Liver (tissue), 9 donors: Measurements from ENCODE around the gene CRYBG2. TPM values are rescaled to one million over a fixed set of nuclear protein-coding genes. Genes with fewer than 3 reads are reported as not detected.
"Not testable (repeated sequence)": the region's sequence is repeated elsewhere in the genome, so short reads cannot be mapped to it uniquely, and the experiment has no call there.

Source experiments
- DNase-seq: peaks from one replicate; pipeline ENCODE4 v3.0.0-alpha.2; 2017; ENCODE audit warnings: low spot score
- H3K27ac ChIP-seq, 2 donors: one replicate each; pipeline ENCODE4 v1.7.0; 2013; ENCODE audit warnings: inconsistent platforms in 2 of 2, low read length in 2 of 2, control low read depth in 1 of 2, low read depth in 1 of 2, mild to moderate bottlenecking in 1 of 2
- H3K27me3 ChIP-seq, 4 donors: one replicate each; pipeline versions ENCODE4 v1.6.1 to v1.7.0; 2013; ENCODE audit warnings: low read length in 3 of 4, inconsistent platforms in 1 of 4, mild to moderate bottlenecking in 1 of 4, moderate library complexity in 1 of 4; ENCODE audit not compliant: control insufficient read depth in 4 of 4, insufficient read depth in 4 of 4
- H3K36me3 ChIP-seq, 4 donors: one replicate each; pipeline versions ENCODE4 v1.6.1 to v1.7.0; 2013; ENCODE audit warnings: low read length in 3 of 4, mild to moderate bottlenecking in 3 of 4, low read depth in 1 of 4, moderate library complexity in 1 of 4; ENCODE audit not compliant: control insufficient read depth in 4 of 4, insufficient read depth in 3 of 4
- H3K4me1 ChIP-seq, 4 donors: one replicate each; pipeline versions ENCODE4 v1.6.1 to v1.7.0; 2013; ENCODE audit warnings: low read length in 3 of 4, mild to moderate bottlenecking in 3 of 4, moderate library complexity in 1 of 4; ENCODE audit not compliant: control insufficient read depth in 4 of 4, insufficient read depth in 4 of 4
- H3K4me3 ChIP-seq, 3 donors: one replicate each; pipeline versions ENCODE4 v1.6.1 to v1.7.0; 2013; ENCODE audit warnings: low read length in 3 of 3, control low read depth in 1 of 3, low read depth in 1 of 3, mild to moderate bottlenecking in 1 of 3
- H3K9ac ChIP-seq, 2 donors: one replicate each; pipeline ENCODE4 v1.7.0; 2013; ENCODE audit warnings: low read length in 2 of 2, mild to moderate bottlenecking in 2 of 2, moderate library complexity in 2 of 2, control low read depth in 1 of 2, low read depth in 1 of 2
- H3K9me3 ChIP-seq, 4 donors: one replicate each; pipeline versions ENCODE4 v1.6.1 to v1.7.0; 2013; ENCODE audit warnings: low read length in 3 of 4; ENCODE audit not compliant: control insufficient read depth in 4 of 4
- ATF3 ChIP-seq: IDR thresholded peaks from 2 replicates; pipeline ENCODE4 v1.6.1; 2016; ENCODE audit warnings: antibody characterized with exemption
- CTCF ChIP-seq: fragments of 150-350 bp; IDR thresholded peaks from 2 replicates; pipeline ENCODE4 v1.5.1; 2017; ENCODE audit warnings: improper control_type of control experiment, low read depth, low read length; ENCODE audit not compliant: missing input control
- EGR1 ChIP-seq, 2 donors: IDR thresholded peaks; 2 replicates each; pipeline ENCODE4 v1.6.1; 2016 to 2018; ENCODE audit warnings: antibody characterized with exemption in 2 of 2, low read depth in 2 of 2
- FOXA1 ChIP-seq: IDR thresholded peaks from 2 replicates; pipeline ENCODE4 v1.6.1; 2016; ENCODE audit warnings: antibody characterized with exemption
- MAX ChIP-seq: IDR thresholded peaks from 2 replicates; pipeline ENCODE4 v1.6.1; 2016; ENCODE audit warnings: antibody characterized with exemption
- RAD21 ChIP-seq, 2 donors: IDR thresholded peaks; 2 replicates each; pipeline ENCODE4 v1.6.1; 2016; ENCODE audit warnings: antibody characterized with exemption in 2 of 2, mild to moderate bottlenecking in 2 of 2
- REST ChIP-seq: IDR thresholded peaks from 2 replicates; pipeline ENCODE4 v1.6.1; 2016; ENCODE audit warnings: antibody characterized with exemption, mild to moderate bottlenecking
- RXRA ChIP-seq, 2 donors: IDR thresholded peaks; 2 replicates each; pipeline ENCODE4 v1.6.1; 2017 to 2018; ENCODE audit warnings: antibody characterized with exemption in 2 of 2, mild to moderate bottlenecking in 1 of 2
- TAF1 ChIP-seq: conservative IDR thresholded peaks from 2 replicates; pipeline ENCODE4 v1.6.1; 2016; ENCODE audit warnings: antibody characterized with exemption, mild to moderate bottlenecking
- YY1 ChIP-seq: IDR thresholded peaks from 2 replicates; pipeline ENCODE4 v1.6.1; 2016; ENCODE audit warnings: antibody characterized with exemption, mild to moderate bottlenecking
- WGBS: extraction: QIAGEN DNeasy Blood & Tissue Kit; methylation state at CpG from one replicate; pipeline ENCODE4 v1.1.7; 2013; 5-methylcytosine and 5-hydroxymethylcytosine counted together
- polyA plus RNA-seq, 2 donors: library from polyadenylated mRNA; stranded (reverse) in 1 of 2; unstranded in 1 of 2; fragments of 200-250 nt in 1 of 2; fragments of >200 nt in 1 of 2; fragmentation: Nextera tagmentation in 1 of 2; extraction: Ambion mirVana in 1 of 2; gene quantifications; one replicate each; pipeline versions ENCODE4 v1.2.1 to v1.2.3, GENCODE V29; 2013 to 2015
- total RNA-seq, 2 donors: library from RNA; depleted of rRNA; stranded (reverse); fragments of >200 nt; gene quantifications; one replicate each; pipeline ENCODE4 v1.2.3, GENCODE V29; 2014
- donor health status: healthy.
- donor health status: healthy.
- donor health status: healthy.
- donor health status: healthy.
- donor health status: healthy.

The CRYBG2 gene
- total and polyA plus RNA-seq, 4 donors = under 0.01 to 0.12 (median under 0.01) TPM; not detected in 1

- 83% methylated on average over 21 of the region's 21 CpGs for WGBS
- H3K27ac ChIP-seq, H3K4me3 ChIP-seq, DNase-seq, H3K36me3 ChIP-seq, H3K9ac ChIP-seq, H3K9me3 ChIP-seq, H3K27me3 ChIP-seq: not testable (repeated sequence)
- H3K4me1 ChIP-seq = peaks cover 1 to 14% (median 9%) of the 10 kb centered on the region in 4 donors
Observed at GRCh38 chr1:26307966-26308899, 45.7 kb downstream of the CRYBG2 start.

- TF ChIP-seq TAF1 (no peak), YY1 (no peak), MAX (no peak), FOXA1 (no peak), ATF3 (no peak), RAD21 (IDR thresholded peaks at IDR 0.05) (no peak), RXRA (IDR thresholded peaks at IDR 0.05) (no peak), EGR1 (IDR thresholded peaks at IDR 0.05; ENCODE audit: low read depth in 2 of 2) (no peak), REST (no peak), CTCF (no peak)
- Histone ChIP-seq H3K9me3 (no peaks in the 10 kb centered on the region), H3K4me3 (no peak overlapping the region), H3K36me3 (no peaks in the 10 kb centered on the region), H3K9ac (peak overlapping the region in 1 of 2 donors; percentile 51), H3K27ac (no peak overlapping the region), H3K27me3 (no peaks in the 10 kb centered on the region), H3K4me1 (peaks cover 3 to 14% (median 9%) of the 10 kb centered on the region in 4 donors)
- no peak for DNase-seq
- WGBS = 44% methylated on average over 6 of the region's 6 CpGs
Observed at GRCh38 chr1:26307363-26307781, 46.6 kb downstream of the CRYBG2 start.
